Right ventricle myocardium superior (tissue), 1 donor: Measurements from ENCODE around the gene SMPDL3A. TPM values are rescaled to one million over a fixed set of nuclear protein-coding genes. Genes with fewer than 3 reads are reported as not detected.

Experiments
- ATAC-seq: fragments of 200-7000 bp; cut with Tn5 transposase; one replicate; pipeline ENCODE4 v1.9.1; 2020; ENCODE audit warnings: mild to moderate bottlenecking; ENCODE audit not compliant: poor library complexity
- DNase-seq: peaks from one replicate; pipeline ENCODE4 v3.0.0-alpha.2; 2020
- intact Hi-C: fragments of 100-400 bp; cut with DNase I; formaldehyde crosslinking; loops from one replicate; pipeline ENCODE4 v1.11.2; 2022
- total RNA-seq: library from RNA; stranded (reverse); fragmentation: NEBNext Ultra II Directional; extraction: Animal tissue kit (Norgen Biotek cat#: 25700); gene quantifications from one replicate; pipeline ENCODE4 v1.2.1, GENCODE V29; 2021
- donor health status: DM: no; HTN: yes; CAD: no; lungs with severe emphysema.

The SMPDL3A gene
- total RNA-seq, 1 donor from 2014 or later, result 3.7 TPM

DNA sequence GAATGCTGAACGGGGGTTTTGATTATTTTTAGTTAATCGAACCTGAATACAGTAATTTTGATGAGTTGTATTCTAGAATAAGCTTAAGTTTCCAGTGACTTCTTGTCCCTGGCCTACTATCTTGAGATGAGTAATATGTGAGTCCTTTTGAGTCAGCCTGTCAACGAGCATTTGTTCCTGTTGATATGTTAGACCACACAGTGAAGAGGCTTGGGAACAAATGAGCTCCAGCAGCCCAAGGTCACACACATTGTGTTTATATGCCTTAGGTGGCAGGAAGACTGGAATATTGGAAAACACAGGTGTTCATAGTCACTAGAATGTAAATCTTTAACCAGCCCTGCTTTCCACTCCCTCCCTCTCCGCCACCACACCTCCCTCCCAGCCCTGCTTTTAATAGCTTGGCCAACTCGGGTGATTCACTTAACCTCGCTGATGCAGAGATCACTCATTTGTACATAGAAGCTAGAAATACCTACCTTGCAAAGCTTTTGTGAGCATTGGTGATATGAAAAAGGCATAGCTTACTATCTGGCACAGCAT, 9.1 kb downstream of the SMPDL3A start:
- intact Hi-C loops, result no loop called here
- DNase-seq, result no peak
- ATAC-seq, result peak; percentile 79

GRCh38 chr6:122799140-122799745, 10.2 kb downstream of the SMPDL3A start:
- intact Hi-C loops, result no loop called here
- DNase-seq (no peak), ATAC-seq (no peak)

DNA sequence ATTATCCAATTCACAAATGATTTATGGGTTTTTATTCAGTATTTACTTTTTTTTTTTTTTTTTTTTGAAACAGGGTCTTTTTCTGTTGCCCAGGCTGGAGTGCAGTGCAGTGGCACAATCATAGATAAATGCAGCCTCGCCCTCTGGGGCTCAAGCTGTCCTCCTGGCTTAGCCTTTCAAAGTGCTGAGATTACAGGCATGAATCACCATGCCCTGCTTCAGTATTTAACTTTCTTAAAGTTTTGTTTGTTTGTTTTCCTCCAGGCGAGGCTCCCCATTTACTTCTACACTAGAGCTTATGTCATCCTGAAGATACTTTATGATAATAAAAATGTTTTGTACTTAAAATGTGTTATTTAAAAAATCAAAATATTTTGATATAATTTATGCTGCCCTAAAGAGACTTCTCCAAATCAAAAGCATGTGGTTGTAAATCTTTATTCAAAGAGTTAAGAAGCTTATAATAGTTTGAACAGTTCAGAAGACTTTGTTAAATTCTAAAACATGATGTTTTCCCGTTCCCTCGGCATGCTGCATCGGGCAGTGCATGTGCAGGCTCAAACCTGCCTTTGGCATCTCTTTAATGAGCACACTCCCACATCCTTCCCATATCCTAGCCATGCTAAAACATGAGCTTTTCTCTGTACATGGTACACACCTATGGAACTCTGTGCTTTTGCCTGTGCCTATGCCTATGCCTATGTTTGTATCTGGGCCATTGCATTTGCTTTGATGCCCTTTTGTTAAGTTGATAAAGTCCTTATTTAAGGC, 11.0 kb downstream of the SMPDL3A start:
- ATAC-seq, result no peak
- DNase-seq, result no peak
- intact Hi-C loops, result no loop called here

GRCh38 chr6:122800906-122801305, 11.8 kb downstream of the SMPDL3A start:
- no peak for ATAC-seq
- no peak for DNase-seq
- intact Hi-C loops, result no loop called here

DNA sequence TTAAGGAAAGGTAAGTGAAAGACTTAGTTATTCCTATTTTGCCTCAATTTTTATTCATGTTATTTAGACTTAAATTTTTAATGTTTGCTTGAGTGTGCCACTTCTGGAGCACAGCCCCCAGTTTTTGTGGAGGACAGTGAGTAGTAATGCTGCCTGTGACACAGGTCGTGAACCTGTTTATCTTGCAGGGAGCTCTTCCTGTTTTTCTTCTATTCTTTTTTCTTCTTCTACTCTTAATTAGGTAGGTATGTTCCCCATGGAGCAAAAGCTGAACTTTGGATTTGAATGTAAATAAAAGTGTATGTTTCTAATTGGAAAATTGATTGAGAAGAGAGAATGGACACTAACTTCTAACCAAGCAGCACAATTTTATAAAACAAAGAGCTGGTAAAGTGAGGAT, 12.3 kb downstream of the SMPDL3A start:
- intact Hi-C loops, result no loop called here
- ATAC-seq, result no peak
- no peak for DNase-seq

DNA sequence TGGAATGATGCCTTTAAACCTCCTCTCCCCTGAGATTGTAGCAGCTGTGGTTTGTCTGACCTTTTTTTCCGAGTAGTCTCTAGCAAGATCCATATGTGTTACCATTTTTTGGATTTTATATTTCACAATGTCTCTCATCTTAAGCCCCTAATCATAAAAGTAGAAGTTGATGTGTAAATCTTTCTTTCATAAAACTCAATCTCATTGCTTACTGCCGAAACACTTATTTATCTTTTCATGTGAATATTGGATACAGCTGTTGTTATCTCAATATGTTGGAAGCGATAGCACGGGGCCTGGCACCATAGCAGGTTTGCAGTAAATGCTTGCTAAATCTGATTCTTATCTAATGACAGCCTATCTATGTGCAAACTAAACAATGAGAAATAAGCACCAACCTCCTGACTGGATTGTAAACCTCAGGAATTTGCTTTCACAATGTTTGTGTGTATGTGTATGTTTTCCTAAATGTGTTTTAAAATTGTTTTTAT, 14.2 kb downstream of the SMPDL3A start:
- no peak for ATAC-seq
- intact Hi-C loops, result no loop called here
- no peak for DNase-seq

DNA sequence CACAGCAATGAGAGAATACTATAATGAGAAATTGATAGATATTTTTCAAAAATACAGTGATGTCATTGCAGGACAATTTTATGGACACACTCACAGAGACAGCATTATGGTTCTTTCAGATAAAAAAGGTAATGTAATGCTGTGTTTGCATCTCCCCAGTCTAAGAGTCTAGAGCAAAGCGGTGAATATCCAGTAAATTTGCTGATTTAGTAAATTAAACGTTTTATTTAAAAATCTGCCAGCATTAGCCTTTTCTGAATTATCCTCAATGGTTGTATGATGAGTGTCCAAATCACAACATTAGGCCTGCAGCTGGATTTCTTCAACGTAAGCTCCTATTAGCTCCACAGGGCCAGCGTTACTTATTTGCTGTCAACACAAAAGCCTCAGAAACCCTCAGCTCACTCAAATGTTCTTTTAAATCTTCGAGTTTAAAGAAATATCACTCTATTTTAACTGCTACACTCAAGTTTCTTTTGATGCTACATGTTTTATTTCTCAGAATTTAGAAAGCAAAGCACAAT, 16.0 kb downstream of the SMPDL3A start:
- no peak for DNase-seq
- intact Hi-C loops, result no loop called here
- peak; percentile 64 for ATAC-seq

DNA sequence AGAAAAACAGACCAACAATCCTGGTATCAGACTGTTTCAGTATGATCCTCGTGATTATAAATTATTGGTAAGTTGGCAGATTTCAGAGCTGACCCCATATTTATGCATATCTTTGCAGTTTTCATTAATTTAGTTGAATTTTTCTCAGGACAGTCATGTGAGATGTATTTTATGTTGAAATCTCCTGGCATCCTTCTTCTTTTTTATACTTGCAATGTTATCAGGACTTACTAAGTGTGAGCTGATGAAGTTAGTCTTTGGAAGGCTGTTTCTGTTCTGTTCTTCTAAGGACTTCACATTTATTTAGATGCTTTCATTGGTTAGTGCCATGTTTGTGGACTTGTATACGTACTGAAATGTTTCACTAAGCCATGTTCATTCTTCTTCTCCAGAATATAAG, 17.2 kb downstream of the SMPDL3A start:
- intact Hi-C loops, result no loop called here
- peak; percentile 46 for ATAC-seq
- DNase-seq, result no peak

- ATAC-seq, result no peak
- intact Hi-C loops, result no loop called here
- DNase-seq, result no peak
Measured at GRCh38 chr6:122808121-122808885, 19.2 kb downstream of the SMPDL3A start.

- no peak for ATAC-seq
- no peak for DNase-seq
- intact Hi-C loops, result no loop called here
Measured at GRCh38 chr6:122809001-122809400, 19.9 kb downstream of the SMPDL3A start.

GRCh38 chr6:122809691-122810090, 20.6 kb downstream of the SMPDL3A start:
- DNase-seq (no peak), ATAC-seq (no peak)
- intact Hi-C loops, result no loop called here

- DNase-seq, result no peak
- intact Hi-C loops, result no loop called here
- ATAC-seq, result no peak
Measured at GRCh38 chr6:122810189-122810588, 21.1 kb downstream of the SMPDL3A start.

GRCh38 chr6:122817358-122817757, 28.3 kb downstream of the SMPDL3A start:
- no peak for ATAC-seq
- intact Hi-C loops, result no loop called here
- DNase-seq, result no peak

GRCh38 chr6:122817766-122818165, 28.7 kb downstream of the SMPDL3A start:
- no peak for ATAC-seq
- intact Hi-C loops, result no loop called here

GRCh38 chr6:122818866-122819265, 29.8 kb downstream of the SMPDL3A start:
- DNase-seq, result no peak
- intact Hi-C loops, result no loop called here
- no peak for ATAC-seq

More at GRCh38 chr6:122817766-122818165, 28.7 kb downstream of the SMPDL3A start:
- DNase-seq, result no peak

GRCh38 chr6:122821095-122821494, 32.0 kb downstream of the SMPDL3A start:
- ATAC-seq, result no peak
- intact Hi-C loops, result no loop called here
- no peak for DNase-seq

GRCh38 chr6:122825163-122825562, 36.1 kb downstream of the SMPDL3A start:
- no peak for DNase-seq
- intact Hi-C loops, result no loop called here
- no peak for ATAC-seq

DNA sequence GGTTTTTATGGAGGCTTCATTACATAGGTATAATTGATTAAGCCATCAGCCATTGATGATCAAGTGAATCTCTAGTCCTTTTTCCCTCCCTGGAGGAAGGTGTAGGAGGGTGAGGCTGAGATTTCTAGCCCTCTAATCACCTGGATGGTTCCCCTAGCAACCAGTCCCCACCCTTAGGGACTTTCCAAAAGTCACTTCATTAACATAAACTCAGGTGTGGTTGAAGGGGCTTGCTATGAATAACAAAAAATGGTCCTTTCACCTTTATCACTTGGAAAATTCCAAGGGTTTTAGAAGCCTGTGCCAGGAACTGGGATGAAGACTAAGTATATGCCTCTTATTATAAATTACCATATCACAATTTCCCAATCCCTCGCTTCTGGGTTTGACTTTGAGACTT, 40.4 kb downstream of the SMPDL3A start:
- ATAC-seq (no peak), DNase-seq (no peak)
- intact Hi-C loops, result no loop called here

GRCh38 chr6:122831511-122831910, 42.5 kb downstream of the SMPDL3A start:
- DNase-seq, result no peak
- intact Hi-C loops, result no loop called here
- no peak for ATAC-seq
